NCI-H1930 (cell line): Measurements from ENCODE around the gene INTS6.

ENCODE experiments used
- DNase-seq, 2 experiments: peaks; one replicate each; lab custom pipeline; 2025; lab: John Stamatoyannopoulos, UW

INTS6 gene

DNA sequence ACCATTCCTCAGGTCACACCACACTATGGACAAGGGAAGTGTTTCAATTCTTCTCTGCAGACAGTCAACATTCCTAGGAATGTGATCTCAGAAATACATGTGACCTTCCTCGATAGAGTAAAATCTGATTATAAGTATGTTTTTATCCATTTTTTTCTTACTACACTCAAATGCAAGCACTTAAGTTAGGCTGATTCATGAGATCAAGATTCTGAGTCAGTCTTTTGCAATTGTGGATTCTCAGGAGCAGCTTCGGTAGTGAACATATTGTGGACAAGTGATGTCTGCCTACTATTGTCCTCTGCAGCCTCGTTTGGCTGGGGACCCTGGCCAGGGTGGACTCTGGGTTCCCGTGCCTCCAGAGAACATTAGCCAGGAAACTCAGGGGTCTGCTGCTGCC, 110.1 kb downstream of the INTS6 start:
- DNase-seq, result no peak

DNA sequence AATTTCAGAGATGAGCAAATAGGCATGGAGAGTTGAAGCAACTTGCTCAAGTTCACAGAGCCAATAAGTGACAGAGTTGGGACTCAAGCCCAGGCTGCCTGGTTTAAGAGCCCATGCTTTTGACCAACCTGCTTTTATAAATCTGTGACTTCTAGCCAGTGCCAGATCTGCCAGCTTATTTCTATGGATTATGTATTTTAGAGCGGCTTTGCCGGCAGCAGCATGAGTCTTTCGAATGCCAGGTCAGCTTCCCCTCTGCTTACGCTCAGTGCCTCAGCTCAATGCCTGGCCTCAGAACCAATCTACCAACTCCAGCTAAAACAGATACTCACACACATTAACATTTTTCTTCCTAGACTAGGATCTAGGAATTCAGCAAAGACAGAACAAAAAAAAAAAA, 111.0 kb downstream of the INTS6 start:
- no peak for DNase-seq

DNA sequence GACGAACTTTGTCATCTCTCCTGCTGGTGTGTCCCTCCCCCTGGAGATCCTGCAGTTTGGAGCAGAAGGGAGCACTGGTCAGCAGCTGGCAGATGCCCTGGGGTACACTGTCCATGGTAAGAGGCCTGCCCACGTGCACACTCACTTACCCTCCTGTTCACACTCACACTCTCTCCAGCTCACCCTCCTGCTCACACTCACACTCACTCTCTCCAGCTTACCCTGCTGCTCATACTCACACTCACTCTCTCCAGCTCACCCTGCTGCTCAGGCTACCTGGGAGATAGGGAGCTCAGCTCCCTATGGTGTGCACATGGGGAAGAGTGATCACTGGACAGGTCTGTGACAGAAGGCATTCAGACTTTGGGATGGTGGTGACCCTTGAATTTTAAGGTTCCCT, 111.6 kb downstream of the INTS6 start:
- DNase-seq, result no peak

DNA sequence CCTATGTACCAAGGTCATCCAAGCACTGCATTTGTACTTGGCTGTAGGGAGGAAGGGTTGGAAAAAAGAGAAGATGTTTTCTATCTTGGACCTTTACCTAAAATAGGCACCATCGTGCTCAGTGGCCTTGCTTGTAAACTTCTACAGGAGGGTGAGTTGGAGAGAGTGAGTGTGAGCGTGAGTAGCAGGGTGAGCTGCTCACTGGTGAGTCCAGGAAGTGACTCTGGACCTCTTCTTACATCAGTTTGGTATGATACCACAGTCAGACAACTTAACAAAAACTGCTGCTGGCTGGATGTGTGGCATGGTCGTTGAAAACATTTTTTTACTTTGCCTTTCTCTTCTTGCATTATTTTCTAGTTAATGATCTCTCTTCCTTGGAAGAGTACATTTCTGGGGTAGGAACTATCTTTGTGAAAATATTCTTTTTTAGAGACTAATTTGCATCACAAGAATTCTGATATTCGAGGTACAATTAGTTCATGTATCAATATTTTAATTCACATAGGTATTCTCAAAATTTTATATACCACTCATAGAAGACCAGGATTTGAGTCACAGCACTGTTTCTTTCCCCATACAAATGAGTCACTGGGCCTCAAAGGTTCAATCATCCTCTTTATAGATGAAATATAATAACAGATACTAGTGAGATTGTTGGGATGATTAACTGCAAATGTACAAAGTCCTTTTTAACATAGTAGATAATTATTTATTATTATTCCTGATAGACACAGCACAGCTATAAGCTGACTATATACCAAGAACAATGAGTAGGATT, 112.7 kb downstream of the INTS6 start:
- DNase-seq, result no peak

DNA sequence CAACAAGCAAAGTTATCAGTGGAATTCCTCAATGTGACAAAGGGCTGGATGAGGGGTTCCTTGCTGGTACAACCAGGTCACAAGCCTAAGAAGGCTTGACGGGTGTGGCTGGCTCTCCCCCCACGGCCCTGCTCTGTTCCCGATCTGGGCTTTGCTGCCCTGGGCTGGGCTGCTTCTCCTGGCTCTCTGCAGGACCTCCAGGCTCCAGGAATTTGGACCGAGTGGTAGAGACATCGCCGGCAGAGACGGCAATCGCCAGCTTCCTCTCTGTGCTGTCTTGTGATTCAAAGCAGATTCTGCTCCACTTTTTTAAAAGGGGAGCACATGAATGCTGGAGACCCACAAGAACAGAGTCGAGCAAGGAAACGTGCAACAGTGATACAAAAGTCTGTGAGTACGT, 113.5 kb downstream of the INTS6 start, which contains the start of gene SERPINE3:
SERPINE3 (plus strand) TSS at position 338 of the 400 bp plus-strand sequence. CDS start 1,401 bp downstream, outside the sequence.
- no peak for DNase-seq

DNA sequence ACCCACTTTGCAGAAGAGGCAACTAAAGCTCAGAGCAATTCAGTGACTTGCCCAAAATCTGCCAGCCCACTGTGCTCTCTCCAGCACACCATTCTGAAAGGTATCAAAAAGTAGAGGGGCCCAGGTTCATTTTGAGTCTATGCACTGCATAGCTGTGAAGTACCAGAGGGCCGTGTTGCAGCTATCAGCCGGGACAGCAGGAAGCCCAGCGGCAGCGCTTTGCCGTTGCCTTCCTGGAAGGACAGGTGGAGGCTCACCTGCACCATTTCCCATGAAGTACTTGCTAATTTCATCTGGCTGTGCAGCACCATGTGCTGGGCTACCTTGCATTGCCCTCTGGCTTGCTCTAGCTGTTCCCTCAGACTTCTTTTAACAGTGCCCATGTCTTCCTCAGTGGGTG, 116.1 kb downstream of the INTS6 start:
- no peak for DNase-seq

DNA sequence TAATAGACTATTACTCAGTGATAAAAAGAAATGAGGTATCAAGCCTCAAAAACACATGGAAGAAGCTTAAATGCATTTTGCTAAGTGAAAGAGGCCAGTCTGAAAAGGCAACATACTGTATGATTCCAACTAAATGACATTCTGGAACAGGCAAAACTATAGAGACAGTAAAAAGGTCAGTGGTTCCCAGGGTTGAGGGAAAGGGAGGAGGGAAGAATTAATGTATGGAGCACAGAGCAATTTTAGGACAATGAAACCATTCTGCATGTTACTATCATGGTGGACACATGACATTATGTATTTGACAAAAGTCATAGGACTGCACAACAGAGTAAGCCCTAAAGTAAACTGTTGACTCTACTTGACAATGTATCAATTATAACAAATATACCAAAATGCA, 119.0 kb downstream of the INTS6 start:
- no peak for DNase-seq

DNA sequence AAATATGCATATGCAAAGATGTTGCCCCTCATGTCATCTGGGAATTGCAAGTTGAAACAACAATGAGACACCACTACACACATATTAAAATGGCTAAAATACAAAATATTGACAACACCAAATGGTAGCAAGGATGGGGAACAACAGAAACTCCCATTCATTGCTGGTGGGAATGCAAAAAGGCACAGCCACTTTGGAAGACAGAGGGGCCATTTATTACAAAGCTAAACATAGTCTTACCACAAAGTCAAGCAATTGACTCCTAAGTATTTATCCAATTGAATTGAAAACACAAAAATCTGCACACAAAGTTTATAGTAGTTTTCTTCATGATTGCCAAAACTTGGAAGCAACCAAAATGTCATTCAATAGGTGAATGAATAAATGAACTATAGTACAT, 119.4 kb downstream of the INTS6 start:
- DNase-seq, result no peak

DNA sequence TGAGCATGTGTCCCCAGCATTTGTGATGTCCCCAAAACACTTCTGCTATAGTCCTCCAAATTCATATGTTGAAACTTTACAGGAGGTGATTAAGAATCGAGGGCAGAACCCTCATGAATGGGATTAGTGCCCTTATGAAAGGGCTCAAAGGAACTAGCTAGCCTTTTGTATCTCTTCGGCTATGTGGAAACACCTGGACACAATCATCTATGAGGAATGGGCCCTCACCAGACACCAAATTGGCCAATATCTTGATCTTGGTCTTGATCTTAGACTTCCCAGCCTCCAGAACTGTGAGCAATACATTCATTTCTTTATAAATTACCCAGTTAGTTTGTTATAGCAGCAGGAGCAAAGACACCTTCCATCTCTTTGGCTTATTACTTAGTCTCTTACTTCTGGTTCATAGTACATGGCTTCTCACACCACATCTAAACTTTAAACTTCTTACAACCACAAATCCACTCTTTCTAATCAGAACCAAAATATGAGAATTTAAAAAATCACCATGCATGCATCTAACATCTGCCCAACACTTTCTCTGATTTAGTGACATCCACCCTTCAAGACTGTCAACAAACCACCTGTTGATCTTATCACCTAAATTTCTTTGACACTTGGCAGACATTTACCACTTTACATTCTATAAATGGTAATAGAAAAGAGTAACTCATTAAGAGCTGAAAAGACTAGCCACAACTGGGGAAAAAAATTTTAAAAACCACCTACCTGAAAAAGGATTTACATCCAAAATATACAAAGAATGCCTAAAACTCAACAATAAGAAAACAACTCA, 120.1 kb downstream of the INTS6 start:
- DNase-seq, result no peak

DNA sequence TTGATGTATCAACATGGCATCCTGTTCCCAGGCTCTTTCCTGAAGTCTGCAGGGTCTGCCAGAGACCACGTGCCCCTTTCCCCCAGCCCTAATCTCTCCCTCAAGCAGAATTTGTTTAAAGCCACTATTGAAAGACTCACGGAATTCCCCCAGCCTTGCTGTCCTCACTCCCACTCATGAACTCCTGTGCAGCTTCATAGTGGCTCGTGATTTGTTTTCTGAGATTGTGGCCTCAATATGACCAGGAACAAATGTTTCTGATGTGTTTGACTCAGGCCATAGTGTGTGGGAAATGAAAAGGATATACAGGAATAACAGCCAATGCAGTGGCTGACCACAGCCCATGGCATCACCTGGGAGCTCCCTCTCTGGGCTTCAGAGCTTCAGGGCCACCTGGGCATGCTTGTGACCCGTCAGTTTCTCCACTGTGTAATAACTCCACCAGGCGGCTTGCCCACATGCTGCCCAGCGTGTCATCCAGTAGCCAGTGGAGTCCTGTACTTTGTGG, 121.4 kb downstream of the INTS6 start:
- no peak for DNase-seq

DNA sequence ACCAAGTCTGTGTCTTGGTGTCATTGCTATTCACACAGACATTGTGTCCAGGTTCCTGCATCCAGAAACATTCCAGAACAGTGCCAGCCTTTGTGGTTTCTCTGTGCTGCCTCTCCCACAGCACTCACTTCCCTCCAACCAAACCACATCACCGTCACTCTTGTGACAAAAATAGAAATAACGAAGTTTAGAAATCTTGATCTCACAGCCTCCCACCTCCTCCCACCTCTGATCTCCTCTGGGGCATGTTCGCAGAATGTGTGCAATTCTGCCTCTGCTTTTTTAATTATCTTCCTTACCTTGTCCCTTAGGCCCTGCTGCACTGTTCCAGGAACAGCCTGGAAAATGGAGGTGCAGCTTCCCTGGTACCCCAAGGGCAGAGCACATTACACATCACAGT, 122.0 kb downstream of the INTS6 start:
- DNase-seq, result no peak

DNA sequence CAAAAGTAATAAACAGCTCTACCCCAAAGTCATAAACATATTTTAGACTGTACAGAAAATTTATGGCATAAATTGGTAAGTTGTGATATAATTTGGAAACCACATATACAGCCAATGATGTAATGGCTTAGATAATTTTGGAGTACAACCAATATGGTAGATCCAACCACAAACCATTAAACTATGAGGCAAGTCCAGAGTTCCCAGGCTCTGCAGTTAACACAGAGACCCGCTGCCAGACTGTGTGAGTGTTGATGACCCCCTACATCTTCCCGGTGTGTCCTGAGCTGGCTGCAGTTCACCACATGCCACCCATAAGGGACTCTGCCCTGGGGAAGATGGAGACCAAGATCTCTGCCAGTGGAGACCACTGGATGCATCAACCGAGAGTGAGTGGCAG, 123.2 kb downstream of the INTS6 start:
- DNase-seq, result no peak

DNA sequence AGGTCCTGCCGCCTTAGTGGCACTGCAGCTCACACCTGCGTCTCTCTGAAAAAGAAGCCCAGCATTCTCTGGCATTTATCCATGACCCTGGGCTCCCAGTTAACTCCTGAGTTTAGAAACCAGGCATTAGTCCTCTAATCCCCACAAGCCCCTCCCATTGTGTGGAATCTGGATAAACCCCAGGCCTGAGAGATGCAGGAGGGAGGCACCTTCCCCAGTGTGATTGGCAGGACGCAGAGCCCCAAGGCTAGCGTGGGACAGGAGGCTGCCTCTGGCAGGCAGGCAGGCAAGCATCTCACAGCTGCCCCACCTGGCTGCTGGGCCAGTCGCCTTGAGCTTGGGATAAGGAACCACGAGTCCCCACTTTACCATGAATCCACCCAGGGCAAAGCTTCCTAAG, 124.3 kb downstream of the INTS6 start:
- no peak for DNase-seq

DNA sequence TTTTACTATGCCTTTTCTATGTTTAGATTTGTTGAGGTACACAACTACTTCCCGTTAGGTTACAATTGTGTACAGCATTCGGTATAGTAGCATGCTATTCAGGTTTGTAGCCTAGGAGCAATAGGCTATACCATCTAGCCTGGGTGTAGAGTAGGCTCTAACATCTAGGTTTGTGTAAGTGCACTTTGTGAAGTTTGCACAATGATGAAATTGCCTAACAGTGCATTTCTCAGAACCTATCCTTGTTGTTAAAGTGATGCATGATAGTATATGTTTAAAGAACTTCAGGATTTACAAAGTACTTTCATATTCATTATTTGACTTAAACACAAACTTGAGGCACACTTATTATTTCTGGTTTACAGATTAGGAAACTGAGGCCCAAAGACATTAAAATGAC, 124.9 kb downstream of the INTS6 start:
- no peak for DNase-seq

DNA sequence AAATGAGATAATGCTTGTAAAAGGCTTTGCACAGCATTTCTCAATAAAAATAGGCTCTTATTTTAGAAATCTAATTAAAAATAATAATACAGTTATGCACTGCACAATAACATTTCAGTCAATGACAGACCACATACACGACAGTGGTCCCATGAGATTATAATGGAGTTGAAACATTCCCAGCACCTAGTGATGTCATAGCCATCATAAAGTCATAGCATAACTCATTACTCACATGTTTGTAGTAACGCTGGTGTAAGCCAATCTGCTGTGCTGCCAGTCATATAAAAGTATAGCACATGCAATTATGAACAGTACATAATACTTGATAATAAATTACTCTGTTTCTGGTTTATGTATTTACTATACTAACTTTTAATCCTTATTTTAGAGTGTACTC, 126.1 kb downstream of the INTS6 start:
- no peak for DNase-seq

DNA sequence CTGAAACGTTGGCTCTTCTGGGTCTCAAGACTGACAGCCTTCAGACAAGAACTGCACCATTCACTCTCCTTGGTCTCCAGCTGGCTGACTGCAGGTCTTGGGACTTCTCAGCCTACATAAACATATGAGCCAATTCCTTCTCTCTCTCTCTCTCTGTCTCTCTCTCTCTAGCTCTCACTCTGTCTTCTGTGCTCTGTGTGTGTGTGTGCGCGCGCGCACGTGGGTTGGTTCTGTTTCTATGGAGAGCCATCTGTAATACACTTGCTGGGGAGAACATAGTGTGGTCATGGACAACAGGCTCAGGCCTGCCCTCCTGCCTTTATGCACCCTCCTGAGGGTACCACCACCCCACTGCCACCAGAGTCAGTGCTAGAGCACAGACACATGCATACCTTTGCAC, 127.0 kb downstream of the INTS6 start:
- no peak for DNase-seq

DNA sequence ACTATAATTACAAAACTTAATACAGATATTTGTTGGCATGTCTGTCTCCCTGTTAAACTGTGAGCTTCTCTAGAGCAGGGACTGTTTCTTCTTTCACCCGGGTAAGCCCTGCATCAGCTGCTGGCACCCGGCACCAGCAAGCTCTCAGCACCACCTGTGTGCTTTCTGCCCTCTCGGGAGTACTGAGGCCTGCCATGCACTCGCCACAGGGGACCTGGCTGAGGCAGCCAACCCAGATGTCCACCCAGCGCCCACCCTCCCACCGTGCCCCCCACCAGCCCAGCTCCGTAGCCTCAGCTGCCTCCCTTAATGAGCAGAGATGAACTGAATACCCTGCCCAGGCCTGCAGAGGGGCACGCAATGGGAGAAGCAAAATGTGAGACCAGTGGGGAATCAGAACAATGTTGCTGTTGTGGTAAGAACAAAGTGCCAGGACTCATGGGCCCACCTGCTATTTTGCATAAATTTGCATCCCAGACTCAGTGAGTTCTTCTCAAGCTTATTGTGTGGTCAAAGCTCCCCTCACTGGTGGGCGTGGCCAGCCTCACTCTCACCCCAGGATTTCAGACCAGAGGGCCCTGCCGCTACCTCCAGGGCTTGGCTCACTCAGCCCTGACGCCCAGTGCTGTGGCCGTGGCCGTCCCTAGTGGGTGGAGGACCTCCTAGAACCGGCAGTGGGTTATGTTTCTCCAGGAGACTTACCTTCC, 128.0 kb downstream of the INTS6 start:
- no peak for DNase-seq

DNA sequence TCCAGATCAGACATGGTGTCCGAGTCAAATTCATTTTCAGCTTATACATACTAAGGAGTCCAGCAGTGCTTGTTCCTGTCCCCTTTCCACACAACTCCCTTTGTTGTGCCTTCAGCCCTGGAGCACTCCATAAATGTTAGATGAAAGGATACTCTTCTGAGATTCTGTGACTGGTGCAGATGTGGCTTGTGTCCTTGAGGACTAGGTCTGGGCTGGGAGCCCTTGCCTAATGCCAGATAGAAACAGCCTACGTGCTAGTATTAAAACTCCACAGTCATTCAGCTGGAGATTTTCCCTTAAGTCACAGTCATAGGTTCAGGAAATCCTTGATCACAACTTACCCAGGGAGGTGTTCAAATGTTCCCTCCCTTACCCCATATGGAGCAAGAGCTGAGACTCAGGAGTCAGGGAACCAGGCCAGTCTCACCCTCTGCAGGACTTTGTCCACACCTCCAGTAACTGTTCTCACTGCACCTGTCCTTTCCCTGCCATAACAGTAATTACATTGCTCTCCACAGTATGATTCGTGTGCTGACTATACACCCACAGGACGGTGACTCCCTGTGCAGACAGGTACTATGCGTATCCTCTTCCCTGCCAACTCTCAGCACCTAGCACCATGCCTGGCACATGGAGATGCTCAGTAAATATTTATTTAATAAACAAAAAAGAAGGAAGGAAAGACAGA, 128.9 kb downstream of the INTS6 start:
- no peak for DNase-seq

DNA sequence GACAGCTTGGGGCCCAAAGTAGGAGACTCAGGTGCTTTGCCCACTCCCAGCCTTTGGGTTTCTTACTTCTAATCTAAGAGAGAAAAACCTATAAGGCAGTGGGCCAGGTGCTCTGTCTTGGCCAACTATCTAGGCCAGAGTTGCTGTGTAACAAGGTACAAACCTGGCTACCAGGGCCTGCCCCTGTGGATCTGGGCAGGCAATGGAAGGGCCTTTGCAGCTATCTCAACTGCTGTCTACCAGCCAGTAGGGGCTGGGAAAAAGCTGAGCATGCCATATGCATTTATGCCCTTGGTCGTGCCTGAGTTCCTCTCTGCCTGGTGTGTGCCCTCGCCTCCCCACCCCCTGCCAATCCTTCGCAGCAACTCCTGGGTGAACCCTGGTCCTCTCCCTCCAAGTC, 130.0 kb downstream of the INTS6 start:
- DNase-seq, result no peak

DNA sequence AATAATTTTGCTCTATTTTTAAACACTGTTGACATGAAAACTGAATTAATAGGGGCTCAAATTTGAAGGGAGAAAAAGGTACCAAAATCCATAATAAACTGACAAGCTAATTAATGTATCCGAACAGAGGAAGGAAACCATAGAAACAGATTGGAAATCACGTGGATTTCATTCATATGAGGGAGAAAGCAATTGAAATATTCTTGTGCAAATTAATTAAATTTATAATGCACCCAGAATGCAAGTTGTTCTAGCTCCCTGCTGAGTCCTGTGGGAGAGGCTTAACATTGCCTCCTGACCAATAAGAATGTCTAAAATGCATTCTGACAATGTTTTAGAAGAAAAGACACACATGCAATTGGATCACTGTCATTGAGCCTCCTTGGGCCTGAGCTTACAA, 131.0 kb downstream of the INTS6 start:
- DNase-seq, result no peak

DNA sequence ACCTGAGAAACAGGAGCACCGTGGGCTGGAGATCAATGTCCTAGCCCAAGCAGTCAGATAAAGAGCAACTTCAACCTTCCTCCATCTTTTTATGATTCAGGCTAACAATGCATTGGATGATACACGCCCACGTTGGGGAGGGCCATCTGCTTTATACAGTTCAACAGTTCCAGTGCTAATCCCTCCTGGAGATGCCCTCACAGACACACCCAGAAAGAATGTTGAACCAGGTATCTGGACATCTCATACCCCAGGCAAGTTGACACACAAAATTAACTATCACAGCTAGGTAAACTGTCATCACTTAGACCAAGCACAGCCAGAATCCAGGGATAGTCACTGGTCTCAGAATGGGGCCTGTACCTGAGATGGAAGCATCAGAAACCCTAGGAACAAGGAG, 134.0 kb downstream of the INTS6 start:
- no peak for DNase-seq

DNA sequence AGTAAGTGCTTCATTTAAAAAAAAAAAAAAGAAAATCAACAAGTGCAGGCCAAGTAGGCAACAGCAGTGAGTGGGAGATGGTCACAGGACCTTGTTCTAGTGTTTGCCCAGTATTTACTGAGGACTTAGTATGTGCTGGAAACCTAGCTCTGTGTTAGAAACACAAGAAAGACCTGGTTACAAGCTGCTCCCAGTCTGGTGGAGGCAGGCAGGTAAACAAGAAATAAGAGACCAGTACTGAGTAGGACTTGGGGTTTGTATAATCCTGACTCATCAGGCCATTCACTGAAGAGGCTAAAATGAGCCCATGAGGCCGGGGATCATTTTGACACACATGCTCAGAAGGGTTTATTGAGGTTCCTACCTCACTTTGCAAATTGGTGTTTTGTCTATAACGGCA, 134.8 kb downstream of the INTS6 start:
- DNase-seq, result no peak
